Measurements from ENCODE around the gene ELK4. TPM values are rescaled to one million over a fixed set of nuclear protein-coding genes. Genes with fewer than 3 reads are reported as not detected.

Gene ELK4
- total and polyA plus RNA-seq, 2 experiments from 2014 or later, result 5.1 to 19.7 TPM

DNA sequence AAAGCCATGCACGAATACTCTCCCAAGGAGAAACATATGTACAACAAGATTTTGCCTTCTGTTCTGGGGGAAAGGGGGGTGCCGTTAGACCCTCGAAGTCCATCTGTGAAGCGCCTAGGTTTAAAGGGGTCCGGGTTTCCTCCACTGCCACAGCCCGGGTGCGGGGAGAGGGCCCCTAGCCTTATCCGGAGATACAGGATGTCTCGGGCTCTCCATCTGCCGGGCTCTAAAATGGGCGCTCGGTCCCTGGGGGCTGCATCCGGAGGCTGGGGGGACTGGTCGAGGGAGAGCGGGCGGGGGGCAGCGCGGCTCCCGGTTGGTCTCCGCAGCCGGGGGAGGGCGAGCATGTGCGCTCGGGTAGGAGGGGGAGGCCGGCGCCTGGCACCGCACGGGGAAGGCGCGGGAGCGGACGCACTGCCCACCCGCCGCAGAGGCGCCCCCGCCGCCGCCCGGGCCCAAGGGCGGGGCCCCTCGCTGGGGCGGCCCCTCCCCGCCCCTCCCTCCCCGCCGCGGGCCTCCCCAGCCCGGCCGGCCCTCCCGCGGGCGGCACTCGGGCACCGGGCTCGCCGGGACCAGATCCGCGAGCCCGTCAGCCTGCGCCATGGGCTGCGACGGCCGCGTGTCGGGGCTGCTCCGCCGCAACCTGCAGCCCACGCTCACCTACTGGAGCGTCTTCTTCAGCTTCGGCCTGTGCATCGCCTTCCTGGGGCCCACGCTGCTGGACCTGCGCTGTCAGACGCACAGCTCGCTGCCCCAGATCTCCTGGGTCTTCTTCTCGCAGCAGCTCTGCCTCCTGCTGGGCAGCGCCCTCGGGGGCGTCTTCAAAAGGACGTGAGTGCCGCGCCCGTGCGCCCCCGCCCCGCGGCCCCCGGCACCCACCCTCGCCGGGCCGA is 63.1 kb downstream of the ELK4 start:
- Histone ChIP-seq H3K79me2 (replicated peaks; ENCODE audit: insufficient read depth) (no peaks in the 10 kb centered on the region), H3K9me2 (ENCODE audit: insufficient read depth) (no peaks in the 10 kb centered on the region), H3K27ac (ENCODE audit: low read depth) (no peak overlapping the region), H3K27me3 (ENCODE audit: insufficient read depth) (peaks cover 72% of the 10 kb centered on the region), H3K4me2 (peak overlapping the region; percentile 88), H2AFZ (peak overlapping the region; percentile 96; the same call in 1 of the 2 replicates), H3K4me3 (peak overlapping the region; percentile 61), H4K20me1 (replicated peaks; ENCODE audit: insufficient read depth) (no peaks in the 10 kb centered on the region), H3K4me1 (ENCODE audit: insufficient read depth) (peaks cover 11% of the 10 kb centered on the region), H3K36me3 (ENCODE audit: insufficient read depth) (no peaks in the 10 kb centered on the region), H3F3A (replicated peaks; ENCODE audit: low read depth) (0 out of 2 replicates have a peak, but pooled peaks cover 5% of the 10 kb centered on the region)
- ATAC-seq (peak; percentile 17), DNase-seq (ENCODE audit: low spot score) (peak; percentile 37)
- TF ChIP-seq JUNB (IDR thresholded peaks at IDR 0.05; ENCODE audit: unreplicated experiment) (no peak), ZNF114 (CRISPR knock-in tag; IDR thresholded peaks at IDR 0.05) (no peak), ZNF331 (CRISPR knock-in tag; IDR thresholded peaks at IDR 0.05; ENCODE audit: low read depth) (no peak), EZH2phosphoT487 (IDR thresholded peaks at IDR 0.05; ENCODE audit: unreplicated experiment) (no peak), EZH2 (IDR thresholded peaks at IDR 0.05; ENCODE audit: low read depth, unreplicated experiment) (peak; percentile 70), POLR2AphosphoS5 (IDR thresholded peaks at IDR 0.05; ENCODE audit: low read depth) (no peak), STAT1 (IDR thresholded peaks at IDR 0.05; ENCODE audit: unreplicated experiment) (no peak)
- TF ChIP-seq, protein P1, sequence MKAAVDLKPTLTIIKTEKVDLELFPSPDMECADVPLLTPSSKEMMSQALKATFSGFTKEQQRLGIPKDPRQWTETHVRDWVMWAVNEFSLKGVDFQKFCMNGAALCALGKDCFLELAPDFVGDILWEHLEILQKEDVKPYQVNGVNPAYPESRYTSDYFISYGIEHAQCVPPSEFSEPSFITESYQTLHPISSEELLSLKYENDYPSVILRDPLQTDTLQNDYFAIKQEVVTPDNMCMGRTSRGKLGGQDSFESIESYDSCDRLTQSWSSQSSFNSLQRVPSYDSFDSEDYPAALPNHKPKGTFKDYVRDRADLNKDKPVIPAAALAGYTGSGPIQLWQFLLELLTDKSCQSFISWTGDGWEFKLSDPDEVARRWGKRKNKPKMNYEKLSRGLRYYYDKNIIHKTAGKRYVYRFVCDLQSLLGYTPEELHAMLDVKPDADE (IDR thresholded peaks at IDR 0.05), result no peak
- Mint-ChIP-seq H3K4me1 (peaks cover 19% of the 10 kb centered on the region), H3K9me3 (no peaks in the 10 kb centered on the region), H3K36me3 (ENCODE audit: low read depth) (no peaks in the 10 kb centered on the region), H3K4me3 (peak overlapping the region; percentile 72), H3K27me3 (ENCODE audit: insufficient read depth, low read depth, poor library complexity) (peaks cover 47% of the 10 kb centered on the region), H3K27ac (no peak overlapping the region)

DNA sequence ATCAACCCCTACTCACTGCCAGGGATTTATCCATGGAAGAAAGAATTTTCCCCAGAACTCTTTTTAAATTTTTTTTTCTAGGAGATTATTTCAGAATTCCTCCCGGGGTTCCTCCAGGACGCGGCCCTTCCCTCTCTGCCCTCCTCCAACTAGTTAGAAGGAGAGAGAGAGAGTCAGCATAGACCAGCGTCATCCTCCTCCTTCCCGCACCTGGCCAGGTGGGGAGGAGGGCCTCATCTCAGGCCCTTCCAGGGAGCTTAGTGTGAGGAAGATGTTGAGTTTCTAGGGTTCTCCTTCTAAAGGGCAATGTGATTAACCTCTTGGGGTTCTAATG is 63.7 kb downstream of the ELK4 start:
- H3K4me1 ChIP-seq (ENCODE audit: insufficient read depth), result peaks cover 11% of the 10 kb centered on the region
- H3K4me1 Mint-ChIP-seq, result peaks cover 19% of the 10 kb centered on the region
- no peaks in the 10 kb centered on the region for H4K20me1 ChIP-seq (replicated peaks; ENCODE audit: insufficient read depth)
- H3K9me3 Mint-ChIP-seq, result no peaks in the 10 kb centered on the region
- H3K36me3 ChIP-seq (ENCODE audit: insufficient read depth), result no peaks in the 10 kb centered on the region
- H3K36me3 Mint-ChIP-seq (ENCODE audit: low read depth), result no peaks in the 10 kb centered on the region
- no peak overlapping the region for H3K27ac Mint-ChIP-seq
- peaks cover 72% of the 10 kb centered on the region for H3K27me3 ChIP-seq (ENCODE audit: insufficient read depth)
- no peaks in the 10 kb centered on the region for H3K79me2 ChIP-seq (replicated peaks; ENCODE audit: insufficient read depth)
- H3K9me2 ChIP-seq (ENCODE audit: insufficient read depth), result no peaks in the 10 kb centered on the region
- peaks cover 47% of the 10 kb centered on the region for H3K27me3 Mint-ChIP-seq (ENCODE audit: insufficient read depth, low read depth, poor library complexity)
- peak overlapping the region; percentile 61 for H3K4me3 ChIP-seq
- H2AFZ ChIP-seq, result peak overlapping the region; percentile 96; the same call in 1 of the 2 replicates
- DNase-seq (ENCODE audit: low spot score), result peak; percentile 35
- H3K4me2 ChIP-seq, result peak overlapping the region; percentile 87
- H3F3A ChIP-seq (replicated peaks; ENCODE audit: low read depth), result 0 out of 2 replicates have a peak, but pooled peaks cover 5% of the 10 kb centered on the region
- H3K27ac ChIP-seq (ENCODE audit: low read depth), result no peak overlapping the region
- peak overlapping the region; percentile 72 for H3K4me3 Mint-ChIP-seq
- peak; percentile 57 for ATAC-seq
- TF ChIP-seq ZNF331 (CRISPR knock-in tag; IDR thresholded peaks at IDR 0.05; ENCODE audit: low read depth) (no peak), CREB1 (CRISPR knock-in tag; IDR thresholded peaks at IDR 0.05; ENCODE audit: low read depth) (no peak), JUNB (IDR thresholded peaks at IDR 0.05; ENCODE audit: unreplicated experiment) (no peak), POLR2AphosphoS5 (IDR thresholded peaks at IDR 0.05; ENCODE audit: low read depth) (no peak), ZNF114 (CRISPR knock-in tag; IDR thresholded peaks at IDR 0.05) (no peak), STAT1 (IDR thresholded peaks at IDR 0.05; ENCODE audit: unreplicated experiment) (no peak), EZH2 (IDR thresholded peaks at IDR 0.05; ENCODE audit: low read depth, unreplicated experiment) (no peak), EZH2phosphoT487 (IDR thresholded peaks at IDR 0.05; ENCODE audit: unreplicated experiment) (no peak)
- TF ChIP-seq, protein P2, sequence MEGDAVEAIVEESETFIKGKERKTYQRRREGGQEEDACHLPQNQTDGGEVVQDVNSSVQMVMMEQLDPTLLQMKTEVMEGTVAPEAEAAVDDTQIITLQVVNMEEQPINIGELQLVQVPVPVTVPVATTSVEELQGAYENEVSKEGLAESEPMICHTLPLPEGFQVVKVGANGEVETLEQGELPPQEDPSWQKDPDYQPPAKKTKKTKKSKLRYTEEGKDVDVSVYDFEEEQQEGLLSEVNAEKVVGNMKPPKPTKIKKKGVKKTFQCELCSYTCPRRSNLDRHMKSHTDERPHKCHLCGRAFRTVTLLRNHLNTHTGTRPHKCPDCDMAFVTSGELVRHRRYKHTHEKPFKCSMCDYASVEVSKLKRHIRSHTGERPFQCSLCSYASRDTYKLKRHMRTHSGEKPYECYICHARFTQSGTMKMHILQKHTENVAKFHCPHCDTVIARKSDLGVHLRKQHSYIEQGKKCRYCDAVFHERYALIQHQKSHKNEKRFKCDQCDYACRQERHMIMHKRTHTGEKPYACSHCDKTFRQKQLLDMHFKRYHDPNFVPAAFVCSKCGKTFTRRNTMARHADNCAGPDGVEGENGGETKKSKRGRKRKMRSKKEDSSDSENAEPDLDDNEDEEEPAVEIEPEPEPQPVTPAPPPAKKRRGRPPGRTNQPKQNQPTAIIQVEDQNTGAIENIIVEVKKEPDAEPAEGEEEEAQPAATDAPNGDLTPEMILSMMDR (conservative IDR thresholded peaks at IDR 0.05; ENCODE audit: low read depth in 2 of 2), result no peak
- TF ChIP-seq, protein P1 (IDR thresholded peaks at IDR 0.05), result no peak
- TF ChIP-seq, protein P3, sequence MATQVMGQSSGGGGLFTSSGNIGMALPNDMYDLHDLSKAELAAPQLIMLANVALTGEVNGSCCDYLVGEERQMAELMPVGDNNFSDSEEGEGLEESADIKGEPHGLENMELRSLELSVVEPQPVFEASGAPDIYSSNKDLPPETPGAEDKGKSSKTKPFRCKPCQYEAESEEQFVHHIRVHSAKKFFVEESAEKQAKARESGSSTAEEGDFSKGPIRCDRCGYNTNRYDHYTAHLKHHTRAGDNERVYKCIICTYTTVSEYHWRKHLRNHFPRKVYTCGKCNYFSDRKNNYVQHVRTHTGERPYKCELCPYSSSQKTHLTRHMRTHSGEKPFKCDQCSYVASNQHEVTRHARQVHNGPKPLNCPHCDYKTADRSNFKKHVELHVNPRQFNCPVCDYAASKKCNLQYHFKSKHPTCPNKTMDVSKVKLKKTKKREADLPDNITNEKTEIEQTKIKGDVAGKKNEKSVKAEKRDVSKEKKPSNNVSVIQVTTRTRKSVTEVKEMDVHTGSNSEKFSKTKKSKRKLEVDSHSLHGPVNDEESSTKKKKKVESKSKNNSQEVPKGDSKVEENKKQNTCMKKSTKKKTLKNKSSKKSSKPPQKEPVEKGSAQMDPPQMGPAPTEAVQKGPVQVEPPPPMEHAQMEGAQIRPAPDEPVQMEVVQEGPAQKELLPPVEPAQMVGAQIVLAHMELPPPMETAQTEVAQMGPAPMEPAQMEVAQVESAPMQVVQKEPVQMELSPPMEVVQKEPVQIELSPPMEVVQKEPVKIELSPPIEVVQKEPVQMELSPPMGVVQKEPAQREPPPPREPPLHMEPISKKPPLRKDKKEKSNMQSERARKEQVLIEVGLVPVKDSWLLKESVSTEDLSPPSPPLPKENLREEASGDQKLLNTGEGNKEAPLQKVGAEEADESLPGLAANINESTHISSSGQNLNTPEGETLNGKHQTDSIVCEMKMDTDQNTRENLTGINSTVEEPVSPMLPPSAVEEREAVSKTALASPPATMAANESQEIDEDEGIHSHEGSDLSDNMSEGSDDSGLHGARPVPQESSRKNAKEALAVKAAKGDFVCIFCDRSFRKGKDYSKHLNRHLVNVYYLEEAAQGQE (IDR thresholded peaks at IDR 0.05; ENCODE audit: unreplicated experiment), result no peak

Data from GM23338 (cell line).